Measurements from ENCODE around the gene ATAD3B.
"Not testable (repeated sequence)": the region's sequence is repeated elsewhere in the genome, so short reads cannot be mapped to it uniquely, and the experiment has no call there.

Gene ATAD3B, protein sequence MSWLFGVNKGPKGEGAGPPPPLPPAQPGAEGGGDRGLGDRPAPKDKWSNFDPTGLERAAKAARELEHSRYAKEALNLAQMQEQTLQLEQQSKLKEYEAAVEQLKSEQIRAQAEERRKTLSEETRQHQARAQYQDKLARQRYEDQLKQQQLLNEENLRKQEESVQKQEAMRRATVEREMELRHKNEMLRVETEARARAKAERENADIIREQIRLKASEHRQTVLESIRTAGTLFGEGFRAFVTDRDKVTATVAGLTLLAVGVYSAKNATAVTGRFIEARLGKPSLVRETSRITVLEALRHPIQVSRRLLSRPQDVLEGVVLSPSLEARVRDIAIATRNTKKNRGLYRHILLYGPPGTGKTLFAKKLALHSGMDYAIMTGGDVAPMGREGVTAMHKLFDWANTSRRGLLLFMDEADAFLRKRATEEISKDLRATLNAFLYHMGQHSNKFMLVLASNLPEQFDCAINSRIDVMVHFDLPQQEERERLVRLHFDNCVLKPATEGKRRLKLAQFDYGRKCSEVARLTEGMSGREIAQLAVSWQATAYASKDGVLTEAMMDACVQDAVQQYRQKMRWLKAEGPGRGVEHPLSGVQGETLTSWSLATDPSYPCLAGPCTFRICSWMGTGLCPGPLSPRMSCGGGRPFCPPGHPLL

DNA sequence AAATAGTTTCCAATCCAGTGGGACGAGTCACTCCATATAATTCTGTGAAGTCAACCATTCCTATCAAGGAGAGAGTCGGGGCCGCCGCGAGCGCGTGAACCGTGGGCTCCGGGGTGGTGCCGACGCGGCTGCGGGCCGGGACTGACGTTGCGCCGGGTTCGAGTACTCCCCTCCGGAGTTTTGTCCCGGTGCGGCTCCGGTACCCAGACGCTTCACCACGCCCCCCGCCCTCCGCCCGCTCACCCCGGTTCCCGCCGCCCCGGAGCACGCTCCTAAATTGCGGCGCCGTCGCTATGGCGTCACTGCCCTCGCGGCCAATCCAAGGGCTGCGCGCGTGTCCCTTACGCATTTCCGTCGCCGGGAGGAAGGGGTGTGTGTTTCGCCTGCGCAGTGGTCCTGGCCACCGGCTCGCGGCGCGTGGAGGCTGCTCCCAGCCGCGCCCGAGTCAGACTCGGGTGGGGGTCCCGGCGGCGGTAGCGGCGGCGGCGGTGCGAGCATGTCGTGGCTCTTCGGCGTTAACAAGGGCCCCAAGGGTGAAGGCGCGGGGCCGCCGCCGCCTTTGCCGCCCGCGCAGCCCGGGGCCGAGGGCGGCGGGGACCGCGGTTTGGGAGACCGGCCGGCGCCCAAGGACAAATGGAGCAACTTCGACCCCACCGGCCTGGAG lies at the start of gene ATAD3B:
Gene ATAD3B (plus strand): TSS at position 377 of the 664 bp plus-strand sequence. CDS start 120 bp downstream, at position 497.
- DNase-seq (ENCODE audit: low read depth, low spot score), result peak; percentile 91

DNA sequence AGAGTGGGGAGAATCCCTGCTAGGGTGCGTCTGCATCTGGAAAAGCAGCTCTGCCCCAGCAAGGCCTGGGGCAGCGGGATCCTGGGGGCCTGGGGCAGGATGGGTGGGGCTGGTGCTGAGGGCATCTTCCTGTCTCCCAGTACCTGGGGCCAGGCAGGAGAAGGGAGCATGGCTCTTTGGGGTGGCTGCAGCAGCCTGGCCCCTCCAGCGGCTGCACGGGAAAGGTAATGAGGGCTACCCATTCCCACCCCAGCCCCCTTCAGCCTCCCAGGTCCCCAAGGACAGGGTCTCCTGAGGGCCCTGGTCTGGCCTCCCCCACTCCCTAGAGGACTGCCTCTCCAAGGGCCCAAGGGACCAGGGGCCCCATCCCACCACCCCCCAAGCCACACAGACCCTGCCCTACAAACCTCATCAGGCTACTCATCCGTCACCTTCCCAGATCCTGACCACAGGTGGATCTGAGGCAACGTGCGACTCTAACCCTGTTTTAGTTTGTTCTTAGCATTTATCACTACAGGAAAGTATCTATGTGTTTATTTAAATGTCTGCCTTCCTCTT lies 49.6 kb upstream of the ATAD3B start:
- DNase-seq (ENCODE audit: low read depth, low spot score), result no peak

DNA sequence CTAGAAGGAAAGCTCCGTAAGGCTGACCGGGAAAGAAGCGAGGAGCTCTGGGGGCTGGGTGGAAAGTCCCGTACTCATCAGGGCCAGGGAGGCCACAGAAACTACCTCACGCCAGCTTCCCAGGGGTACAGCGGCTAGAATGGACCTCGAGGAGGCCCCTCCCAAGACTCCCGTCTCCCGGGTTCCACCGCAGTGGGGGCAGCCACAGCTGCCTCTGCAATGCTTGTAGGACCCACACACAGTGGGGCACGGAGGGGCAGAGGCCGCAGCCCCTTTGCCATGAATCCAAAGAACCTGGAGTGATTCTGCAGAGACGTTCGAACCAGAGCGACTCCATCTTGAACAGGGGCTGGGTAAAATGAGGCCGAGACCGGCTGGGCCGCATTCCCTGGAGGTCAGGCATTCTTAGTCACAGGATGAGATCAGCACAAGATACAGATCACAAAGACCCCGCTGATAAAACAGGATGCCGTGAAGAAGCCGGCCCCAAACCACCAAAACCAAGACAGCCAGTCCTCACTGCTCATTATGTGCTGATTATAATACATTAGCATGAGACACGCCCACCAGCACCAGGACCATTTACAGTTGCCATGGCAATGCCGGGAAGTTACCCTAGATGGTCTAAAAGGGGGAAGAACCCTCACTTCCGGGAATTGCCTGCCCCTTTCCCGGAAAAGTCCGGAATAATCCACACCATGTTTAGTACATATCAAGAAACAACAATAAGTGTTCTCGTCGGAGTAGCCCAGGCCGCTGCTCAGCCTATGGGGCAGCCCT lies 48.9 kb upstream of the ATAD3B start:
- peak; percentile 93 for DNase-seq (ENCODE audit: low read depth, low spot score)

DNA sequence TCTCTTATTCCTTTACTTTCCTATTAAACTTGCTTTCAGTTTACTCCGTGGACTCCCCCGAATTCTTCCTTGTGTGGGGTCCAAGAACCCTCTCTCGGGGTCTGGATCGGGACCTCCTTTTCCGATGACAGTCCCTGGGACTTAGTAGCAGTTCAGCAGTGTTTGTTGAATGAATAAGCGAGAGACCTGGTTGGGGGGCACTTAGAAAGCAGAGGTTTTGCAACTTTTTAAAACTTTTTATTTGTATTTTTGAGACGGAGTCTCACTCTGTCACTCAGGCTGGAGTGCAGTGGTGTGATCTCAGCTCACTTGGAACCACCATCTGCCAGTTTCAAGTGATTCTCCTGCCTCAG lies 48.3 kb upstream of the ATAD3B start:
- no peak for DNase-seq (ENCODE audit: low read depth, low spot score)

DNA sequence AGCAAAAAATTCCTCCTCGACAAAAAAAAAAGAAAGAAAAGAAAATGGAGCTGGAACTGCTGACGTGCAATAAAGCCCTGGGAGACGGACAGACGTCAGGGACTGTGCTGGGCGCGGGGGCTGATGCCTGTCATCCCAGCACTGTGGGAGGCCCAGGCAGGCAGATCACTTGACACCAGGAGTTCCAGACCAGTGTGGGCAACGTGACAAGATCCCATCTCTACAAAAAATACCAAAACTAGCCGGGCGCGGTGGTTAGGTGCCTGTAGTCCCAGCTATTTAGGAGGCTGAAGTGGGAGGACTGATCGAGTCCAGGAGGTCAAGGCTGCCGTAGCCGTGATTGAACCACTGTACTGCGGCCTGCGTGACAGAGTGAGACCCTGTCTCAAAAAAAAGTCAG lies 46.9 kb upstream of the ATAD3B start:
- no peak for DNase-seq (ENCODE audit: low read depth, low spot score)

DNA sequence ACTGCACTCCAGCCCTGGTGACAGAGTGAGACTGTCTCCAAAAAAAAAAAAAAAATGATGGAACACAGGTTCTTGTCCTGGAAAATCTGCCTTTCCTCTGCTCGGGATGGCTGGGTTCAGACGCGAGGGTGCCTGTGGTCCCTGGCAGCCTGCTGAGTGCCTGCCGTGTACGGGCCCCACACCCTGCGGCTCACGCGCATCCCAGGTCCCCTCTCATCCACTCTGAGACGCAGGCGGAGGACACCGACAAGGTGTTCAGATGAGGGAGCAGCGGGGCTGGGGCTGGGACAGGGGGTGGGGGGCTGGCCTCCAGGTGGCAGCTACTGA lies 46.2 kb upstream of the ATAD3B start:
- DNase-seq (ENCODE audit: low read depth, low spot score), result no peak

DNA sequence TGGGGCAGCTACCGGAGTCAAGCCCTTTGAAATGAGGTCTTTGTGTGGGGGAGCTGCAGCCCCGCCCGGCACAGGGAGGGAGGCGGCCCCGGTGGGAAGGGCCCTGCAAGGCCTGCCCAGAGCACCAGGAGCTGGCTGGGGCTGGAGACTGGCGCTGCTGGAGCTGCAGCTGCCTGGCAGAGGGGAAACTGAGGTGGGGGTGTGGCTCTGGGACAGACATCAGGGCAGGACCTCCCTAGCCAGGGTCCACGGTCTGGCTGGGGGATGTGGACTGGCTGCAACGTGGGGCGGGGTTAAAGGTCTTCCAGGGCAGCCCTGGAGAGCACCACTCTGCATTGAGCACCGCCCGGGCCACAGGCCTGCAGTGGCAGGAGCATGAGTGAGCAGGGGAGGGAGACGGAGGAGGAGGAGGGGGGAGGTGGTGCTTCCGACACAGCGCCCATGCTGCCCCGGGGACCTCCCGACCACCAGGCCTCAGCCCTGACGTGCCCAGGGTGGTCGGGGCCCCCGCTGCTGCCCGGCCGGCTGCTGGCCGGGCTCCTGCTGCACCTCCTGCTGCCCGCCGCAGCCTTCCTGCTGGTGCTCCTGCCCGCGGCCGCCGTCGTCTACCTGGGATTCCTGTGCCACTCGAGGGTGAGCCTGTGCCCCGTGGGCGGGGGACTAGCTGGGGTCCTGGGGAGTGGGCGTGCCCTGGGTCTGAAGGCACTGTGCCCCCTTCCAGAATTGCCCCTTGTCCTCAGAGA lies 45.6 kb upstream of the ATAD3B start:
- DNase-seq (ENCODE audit: low read depth, low spot score), result no peak

DNA sequence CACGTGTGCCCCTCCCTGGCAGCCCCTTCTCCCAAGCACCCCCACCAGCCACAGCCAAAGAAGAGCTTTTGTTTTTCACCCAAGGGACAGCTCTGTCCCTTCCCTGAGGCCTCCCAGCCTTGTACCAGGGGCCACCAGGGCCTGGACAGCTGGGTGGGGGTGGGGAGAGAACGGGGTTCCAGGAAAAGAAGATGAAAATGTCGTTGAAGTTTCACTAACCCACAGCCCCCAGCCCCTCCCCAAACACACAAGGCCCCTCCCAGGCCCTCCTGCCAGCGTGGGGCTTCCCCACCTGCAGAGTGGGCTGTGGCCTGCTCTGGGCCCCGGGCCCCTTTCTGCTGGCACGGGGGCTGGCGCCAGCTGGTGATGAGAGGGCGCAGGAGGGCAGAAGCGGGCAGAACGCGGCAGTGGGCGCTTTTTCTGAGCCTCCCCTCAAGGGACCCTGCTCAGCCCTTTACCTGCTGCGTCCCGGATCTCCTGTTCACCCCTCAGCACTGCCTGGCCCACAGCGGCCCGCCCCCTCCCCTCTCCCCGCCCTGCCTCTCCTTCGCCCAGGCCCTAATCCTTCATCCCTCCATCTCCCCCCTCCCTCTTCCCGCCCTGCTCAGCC lies 45.0 kb upstream of the ATAD3B start:
- DNase-seq (ENCODE audit: low read depth, low spot score), result peak; percentile 16

DNA sequence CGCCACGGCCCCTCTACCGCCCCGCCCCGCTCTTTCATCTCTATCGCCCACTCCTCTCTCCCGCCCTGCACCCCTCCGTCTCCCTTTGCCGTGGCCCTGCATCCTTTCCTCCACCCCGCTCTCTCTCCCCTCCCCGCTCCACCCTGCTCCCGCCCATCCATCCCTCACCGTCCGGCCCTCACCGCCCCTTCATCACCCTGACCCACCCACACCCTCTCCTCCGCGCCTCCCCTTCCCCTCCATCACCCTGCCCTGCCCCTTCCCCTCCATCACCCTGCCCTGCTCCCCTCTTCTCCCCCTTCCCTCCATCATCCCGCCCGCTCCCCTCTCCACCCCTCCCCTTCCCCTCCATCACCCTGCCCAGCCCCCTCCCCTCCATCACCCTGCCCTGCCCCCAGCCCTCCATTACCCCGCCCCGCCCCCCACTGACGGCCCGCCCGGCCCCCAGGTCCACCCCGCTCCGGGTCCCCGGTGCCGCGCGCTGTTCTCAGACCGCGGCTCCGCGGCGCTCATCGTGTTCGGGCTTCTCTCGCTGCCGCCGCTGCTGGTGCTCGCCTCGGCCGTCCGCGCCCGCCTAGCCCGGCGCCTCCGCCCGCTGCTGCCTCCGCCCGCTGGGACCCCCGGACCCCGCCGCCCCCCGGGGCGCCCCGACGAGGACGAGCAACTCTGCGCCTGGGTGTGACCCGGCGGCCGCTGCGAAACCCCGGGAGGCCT lies 44.3 kb upstream of the ATAD3B start:
- DNase-seq (ENCODE audit: low read depth, low spot score), result no peak

DNA sequence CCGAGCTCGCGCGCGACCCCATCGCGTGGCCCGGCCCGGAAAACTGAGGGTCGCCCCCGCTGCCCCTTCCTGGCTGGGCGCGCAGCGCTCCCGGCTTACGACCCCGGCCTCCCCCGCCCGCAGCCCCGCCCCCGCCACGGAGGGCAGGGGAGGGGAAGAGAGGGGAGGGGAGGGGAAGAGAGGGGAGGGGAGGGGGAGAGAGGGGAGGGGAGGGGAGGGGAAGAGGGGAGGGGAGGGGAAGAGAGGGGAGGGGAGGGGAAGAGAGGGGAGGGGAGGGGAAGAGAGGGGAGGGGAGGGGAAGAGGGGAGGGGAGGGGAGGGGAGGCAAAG lies 43.8 kb upstream of the ATAD3B start:
- DNase-seq (ENCODE audit: low read depth, low spot score), result no peak

DNA sequence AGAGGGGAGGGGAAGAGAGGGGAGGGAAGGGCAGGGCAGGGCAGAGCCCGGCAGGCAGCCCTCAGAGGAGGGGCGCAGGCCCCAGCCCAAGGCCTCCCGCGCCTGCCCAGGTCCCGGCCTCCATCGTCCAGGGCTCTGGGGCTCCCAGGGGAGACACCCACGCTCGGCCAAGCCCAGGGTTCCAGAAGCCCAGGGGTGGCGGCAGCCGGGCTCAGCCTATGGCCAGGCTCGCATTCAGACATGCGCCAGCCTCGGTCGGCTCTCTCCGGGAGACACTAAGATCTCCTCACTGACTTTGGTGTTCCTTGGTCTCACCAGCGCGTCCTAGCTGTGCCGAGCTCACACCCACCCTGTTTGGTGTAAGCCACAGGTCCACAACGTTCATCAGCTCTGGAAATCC lies 43.4 kb upstream of the ATAD3B start:
- no peak for DNase-seq (ENCODE audit: low read depth, low spot score)

DNA sequence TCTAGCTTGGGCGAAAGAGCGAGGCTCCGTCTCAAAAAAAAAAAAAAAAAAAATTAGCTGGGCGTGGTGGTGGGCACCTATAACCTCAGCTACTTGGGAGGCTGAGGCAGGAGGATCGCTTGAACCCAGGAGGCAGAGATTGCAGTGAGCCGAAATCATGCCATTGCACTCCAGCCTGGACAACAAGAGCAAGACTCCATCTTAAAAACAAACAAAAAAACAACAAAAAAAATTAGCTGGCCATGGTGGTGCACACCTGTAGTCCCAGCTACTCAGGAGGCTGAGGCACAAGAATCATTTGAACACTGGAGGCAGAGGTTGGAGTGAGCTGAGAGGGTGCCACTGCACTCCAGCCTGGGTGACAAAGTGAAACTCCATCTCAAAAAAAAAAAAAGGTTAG lies 42.6 kb upstream of the ATAD3B start:
- not testable (repeated sequence) for DNase-seq (ENCODE audit: low read depth, low spot score)

DNA sequence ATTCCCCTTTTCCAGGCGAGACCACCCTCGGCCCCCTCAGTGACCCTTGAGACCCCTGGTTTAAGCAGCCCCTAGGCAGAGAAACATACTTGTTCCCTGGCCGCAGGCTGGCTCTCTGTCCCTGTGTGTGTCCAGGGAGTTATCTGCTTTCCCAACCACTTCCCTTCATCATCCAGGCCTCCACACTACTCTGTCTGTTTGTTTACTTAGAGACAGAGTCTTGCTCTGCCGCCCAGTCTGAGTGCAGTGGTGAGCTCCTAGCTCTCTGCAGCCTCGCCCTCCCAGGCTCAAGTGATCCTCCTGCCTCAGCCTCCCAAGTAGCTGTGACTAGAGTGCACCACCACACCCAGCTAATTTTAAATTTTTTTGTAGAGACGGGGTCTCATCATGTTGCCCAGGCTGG lies 41.9 kb upstream of the ATAD3B start:
- DNase-seq (ENCODE audit: low read depth, low spot score), result no peak

DNA sequence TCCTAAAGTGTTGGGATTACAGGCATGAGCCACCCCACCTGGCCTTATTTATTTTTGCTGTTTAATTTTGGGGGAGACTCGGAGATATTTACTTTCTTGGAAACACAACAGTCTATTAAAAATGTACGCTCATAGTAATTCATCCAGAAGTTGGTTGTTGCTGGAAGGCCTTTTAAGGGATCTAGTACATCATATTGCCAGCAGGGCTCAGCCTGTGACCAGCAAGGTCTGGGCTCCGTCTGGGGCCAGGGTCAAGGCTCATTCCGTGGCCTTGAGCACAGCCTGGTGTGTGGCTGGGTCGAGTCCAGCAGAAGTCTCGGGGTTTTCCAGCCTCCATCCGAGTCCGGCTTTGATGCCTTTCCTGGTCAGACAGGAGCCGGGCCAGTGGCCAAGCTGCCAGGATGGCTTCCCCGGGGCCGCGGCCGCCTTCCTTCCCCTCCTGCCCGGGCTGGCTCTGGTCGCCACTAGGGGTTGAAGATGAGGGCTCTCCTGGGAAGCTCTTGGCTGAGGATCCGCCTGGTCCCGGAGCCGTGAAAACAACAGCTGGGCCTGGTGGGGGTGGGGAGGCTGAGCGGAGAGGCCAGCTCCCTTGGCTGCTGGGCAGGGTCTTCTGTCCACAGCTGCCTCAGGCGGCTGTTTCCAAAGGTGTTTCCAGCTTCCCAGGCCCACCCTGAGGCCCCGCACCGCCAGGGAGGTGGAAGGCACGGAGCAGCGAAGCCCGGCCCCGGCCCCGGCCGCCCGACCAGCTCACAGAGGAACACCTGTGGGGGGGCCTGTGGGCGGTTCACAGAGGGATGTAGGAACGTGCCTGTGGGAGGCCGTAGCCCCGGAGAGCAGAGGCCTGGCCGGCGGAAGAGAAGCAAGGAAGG lies 41.2 kb upstream of the ATAD3B start:
- peak; percentile 86 for DNase-seq (ENCODE audit: low read depth, low spot score)

DNA sequence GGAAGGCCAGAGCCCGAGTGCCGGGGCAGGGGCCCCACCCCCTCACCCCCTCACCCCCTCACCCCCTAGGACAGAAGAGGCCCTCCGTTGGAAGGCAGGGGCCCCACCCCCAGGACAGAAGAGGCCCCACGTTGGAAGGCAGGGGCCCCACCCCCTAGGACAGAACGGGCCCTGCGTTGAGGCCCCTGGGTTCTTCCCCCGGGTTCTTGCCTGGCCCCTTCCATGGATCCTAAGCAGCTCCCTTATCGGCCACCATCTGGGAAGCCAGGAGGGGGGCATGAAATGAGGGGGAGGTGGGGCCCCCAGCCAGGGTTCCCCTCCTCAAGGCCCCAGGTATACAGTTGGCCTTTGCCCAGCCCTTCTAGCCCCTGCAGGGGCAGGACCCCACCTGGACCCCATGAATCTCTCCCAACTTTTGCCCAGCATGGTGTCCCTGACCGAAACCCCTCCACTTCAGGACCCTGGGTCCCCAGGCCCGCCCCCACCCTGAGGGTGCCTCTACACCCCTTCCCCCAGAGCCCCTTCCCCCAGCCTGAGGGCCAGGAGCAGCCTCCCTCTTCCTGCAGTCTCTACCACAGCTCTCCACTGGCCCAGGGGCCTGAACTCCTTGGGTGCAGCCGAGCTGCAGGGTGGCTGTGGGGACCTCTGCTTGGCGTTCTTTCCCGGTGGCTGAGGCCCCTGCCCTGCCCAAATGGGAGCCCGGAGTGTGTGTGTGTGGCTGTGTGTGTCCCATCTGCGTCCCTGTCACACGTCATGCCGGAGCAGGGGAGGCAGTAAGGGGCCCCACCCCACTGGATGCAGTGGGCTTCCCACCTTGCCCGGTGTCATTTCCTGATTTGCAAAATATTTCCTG lies 40.3 kb upstream of the ATAD3B start:
- no peak for DNase-seq (ENCODE audit: low read depth, low spot score)

DNA sequence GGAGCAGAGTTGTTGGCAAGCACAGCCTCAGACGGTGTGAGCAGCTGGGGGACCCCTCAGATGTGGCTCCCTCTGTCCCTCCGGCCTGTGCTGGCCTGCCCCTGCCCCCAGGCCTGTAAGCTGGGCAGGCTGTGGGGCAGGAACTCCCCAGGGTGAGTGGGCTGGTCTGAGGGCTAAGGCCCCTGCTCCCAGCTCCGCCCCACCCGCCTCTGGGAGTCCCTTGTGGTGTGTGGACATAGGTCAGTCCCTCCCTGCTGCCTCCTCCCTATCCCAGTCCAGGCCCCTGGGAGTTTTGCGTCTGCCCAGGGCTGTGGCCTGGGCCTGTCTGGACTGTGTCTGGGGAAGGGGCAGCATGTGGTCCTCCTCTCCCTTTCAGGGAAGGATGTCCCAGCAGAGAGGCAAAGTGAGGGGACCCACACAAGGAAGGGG lies 39.7 kb upstream of the ATAD3B start:
- DNase-seq (ENCODE audit: low read depth, low spot score), result peak; percentile 73

DNA sequence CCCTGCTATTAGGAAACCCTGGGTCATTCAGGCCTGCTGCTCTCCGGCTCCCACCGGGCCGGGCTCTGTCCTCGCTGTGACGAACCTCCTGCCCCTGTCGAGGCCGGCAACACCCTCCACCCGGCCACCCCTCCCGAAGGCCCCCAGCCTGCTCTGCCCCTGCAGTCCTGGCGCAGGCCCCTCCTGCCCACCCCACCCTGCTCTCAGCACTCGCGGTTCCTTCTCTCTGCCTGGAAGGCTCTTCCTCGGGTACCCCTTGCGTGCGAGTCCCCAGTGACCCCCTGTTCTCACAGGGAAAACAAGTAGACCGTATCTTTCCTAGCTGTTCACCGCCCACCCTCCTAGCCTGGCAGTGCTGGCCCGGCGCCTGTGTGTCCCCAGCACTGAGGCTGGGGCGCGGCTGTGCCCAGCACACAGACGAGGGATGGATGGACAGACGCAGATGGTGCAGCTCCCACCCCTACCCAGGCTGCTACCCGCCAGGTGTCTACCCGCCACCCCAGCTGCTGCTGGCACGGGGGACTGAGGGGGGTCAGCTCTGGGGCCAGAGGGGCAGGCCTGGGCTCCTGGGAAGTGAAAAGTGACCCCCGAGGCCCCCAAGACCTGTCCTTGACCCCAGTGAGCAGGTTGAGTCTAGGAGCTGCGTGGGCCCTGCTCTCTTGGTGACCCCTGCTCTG lies 39.2 kb upstream of the ATAD3B start:
- no peak for DNase-seq (ENCODE audit: low read depth, low spot score)
